ENCODE measurements around the gene TMEM18. TPM values are rescaled to one million over a fixed set of nuclear protein-coding genes. Genes with fewer than 3 reads are reported as not detected.

TMEM18 gene
- total RNA-seq, 1 experiment from 2014 or later, result 49.6 TPM

DNA sequence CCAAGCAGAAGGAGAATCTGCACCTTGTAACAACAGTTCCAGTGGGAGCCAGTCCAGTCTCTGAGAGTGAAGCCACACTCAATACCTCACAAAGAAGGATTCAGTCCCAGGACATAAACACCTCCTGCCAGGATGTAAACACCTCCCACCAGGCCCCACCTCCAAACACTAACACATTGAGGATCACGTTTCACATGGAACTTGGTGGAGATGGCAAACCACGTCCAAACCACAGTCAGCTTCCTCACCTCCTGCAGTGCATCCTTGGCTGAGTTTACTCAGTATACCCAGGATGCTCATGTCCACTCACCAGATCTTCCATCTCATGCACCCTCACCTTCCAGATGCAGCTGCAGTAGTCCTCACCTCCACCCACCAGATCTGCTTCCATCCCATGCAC, 37.8 kb upstream of the TMEM18 start:
- Histone ChIP-seq H3K4me3 (ENCODE audit: low read depth in 2 of 2, low read length in 2 of 2) (no peak overlapping the region), H3K27me3 (ENCODE audit: control insufficient read depth, insufficient read depth, low read length) (no peaks in the 10 kb centered on the region), H3K4me1 (ENCODE audit: control insufficient read depth, insufficient read depth, low read length) (no peaks in the 10 kb centered on the region), H3K27ac (ENCODE audit: low read length) (no peak overlapping the region), H3K36me3 (ENCODE audit: control insufficient read depth, insufficient read depth, low read length) (no peaks in the 10 kb centered on the region), H3K9me3 (ENCODE audit: control insufficient read depth, insufficient read depth, low read depth, low read length) (no peaks in the 10 kb centered on the region)
- TF ChIP-seq, protein P1, sequence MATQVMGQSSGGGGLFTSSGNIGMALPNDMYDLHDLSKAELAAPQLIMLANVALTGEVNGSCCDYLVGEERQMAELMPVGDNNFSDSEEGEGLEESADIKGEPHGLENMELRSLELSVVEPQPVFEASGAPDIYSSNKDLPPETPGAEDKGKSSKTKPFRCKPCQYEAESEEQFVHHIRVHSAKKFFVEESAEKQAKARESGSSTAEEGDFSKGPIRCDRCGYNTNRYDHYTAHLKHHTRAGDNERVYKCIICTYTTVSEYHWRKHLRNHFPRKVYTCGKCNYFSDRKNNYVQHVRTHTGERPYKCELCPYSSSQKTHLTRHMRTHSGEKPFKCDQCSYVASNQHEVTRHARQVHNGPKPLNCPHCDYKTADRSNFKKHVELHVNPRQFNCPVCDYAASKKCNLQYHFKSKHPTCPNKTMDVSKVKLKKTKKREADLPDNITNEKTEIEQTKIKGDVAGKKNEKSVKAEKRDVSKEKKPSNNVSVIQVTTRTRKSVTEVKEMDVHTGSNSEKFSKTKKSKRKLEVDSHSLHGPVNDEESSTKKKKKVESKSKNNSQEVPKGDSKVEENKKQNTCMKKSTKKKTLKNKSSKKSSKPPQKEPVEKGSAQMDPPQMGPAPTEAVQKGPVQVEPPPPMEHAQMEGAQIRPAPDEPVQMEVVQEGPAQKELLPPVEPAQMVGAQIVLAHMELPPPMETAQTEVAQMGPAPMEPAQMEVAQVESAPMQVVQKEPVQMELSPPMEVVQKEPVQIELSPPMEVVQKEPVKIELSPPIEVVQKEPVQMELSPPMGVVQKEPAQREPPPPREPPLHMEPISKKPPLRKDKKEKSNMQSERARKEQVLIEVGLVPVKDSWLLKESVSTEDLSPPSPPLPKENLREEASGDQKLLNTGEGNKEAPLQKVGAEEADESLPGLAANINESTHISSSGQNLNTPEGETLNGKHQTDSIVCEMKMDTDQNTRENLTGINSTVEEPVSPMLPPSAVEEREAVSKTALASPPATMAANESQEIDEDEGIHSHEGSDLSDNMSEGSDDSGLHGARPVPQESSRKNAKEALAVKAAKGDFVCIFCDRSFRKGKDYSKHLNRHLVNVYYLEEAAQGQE (IDR thresholded peaks at IDR 0.05; ENCODE audit: insufficient read depth in 1 of 2, low read depth in 2 of 2, low read length in 1 of 2), result no peak
- no peak for TF ChIP-seq POLR2AphosphoS5 (IDR thresholded peaks at IDR 0.05; ENCODE audit: low read depth, low read length)
- TF ChIP-seq, protein P2, sequence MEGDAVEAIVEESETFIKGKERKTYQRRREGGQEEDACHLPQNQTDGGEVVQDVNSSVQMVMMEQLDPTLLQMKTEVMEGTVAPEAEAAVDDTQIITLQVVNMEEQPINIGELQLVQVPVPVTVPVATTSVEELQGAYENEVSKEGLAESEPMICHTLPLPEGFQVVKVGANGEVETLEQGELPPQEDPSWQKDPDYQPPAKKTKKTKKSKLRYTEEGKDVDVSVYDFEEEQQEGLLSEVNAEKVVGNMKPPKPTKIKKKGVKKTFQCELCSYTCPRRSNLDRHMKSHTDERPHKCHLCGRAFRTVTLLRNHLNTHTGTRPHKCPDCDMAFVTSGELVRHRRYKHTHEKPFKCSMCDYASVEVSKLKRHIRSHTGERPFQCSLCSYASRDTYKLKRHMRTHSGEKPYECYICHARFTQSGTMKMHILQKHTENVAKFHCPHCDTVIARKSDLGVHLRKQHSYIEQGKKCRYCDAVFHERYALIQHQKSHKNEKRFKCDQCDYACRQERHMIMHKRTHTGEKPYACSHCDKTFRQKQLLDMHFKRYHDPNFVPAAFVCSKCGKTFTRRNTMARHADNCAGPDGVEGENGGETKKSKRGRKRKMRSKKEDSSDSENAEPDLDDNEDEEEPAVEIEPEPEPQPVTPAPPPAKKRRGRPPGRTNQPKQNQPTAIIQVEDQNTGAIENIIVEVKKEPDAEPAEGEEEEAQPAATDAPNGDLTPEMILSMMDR (IDR thresholded peaks at IDR 0.05), result no peak
- TF ChIP-seq TCF7L2 (IDR thresholded peaks at IDR 0.05; ENCODE audit: low read depth, low read length), result no peak
- TF ChIP-seq SIN3A (IDR thresholded peaks at IDR 0.05; ENCODE audit: borderline replicate concordance, insufficient read depth, low read depth, low read length), result no peak
- no peak for ATAC-seq
- no peak for DNase-seq (ENCODE audit: low read depth, low spot score)
- POLR2A ChIA-PET, result no interaction called here
- in situ Hi-C loops (cut with HindIII; ENCODE audit: low pct_unique_long_range_greater_than_20kb, low sequenced_read_pairs), result no loop called here
- BruUV-seq (replicated peaks), result no TSS peak
- intact Hi-C loops (cut with micrococcal nuclease; ENCODE audit: unreplicated experiment), result no loop called here
- CTCF ChIA-PET, result interaction anchor here (0.6 to 0.8 kb wide), 2 partner anchors 26 to 109 kb away, joined by 4 to 5 read pairs; no protein-coding TSS in a partner anchor

DNA sequence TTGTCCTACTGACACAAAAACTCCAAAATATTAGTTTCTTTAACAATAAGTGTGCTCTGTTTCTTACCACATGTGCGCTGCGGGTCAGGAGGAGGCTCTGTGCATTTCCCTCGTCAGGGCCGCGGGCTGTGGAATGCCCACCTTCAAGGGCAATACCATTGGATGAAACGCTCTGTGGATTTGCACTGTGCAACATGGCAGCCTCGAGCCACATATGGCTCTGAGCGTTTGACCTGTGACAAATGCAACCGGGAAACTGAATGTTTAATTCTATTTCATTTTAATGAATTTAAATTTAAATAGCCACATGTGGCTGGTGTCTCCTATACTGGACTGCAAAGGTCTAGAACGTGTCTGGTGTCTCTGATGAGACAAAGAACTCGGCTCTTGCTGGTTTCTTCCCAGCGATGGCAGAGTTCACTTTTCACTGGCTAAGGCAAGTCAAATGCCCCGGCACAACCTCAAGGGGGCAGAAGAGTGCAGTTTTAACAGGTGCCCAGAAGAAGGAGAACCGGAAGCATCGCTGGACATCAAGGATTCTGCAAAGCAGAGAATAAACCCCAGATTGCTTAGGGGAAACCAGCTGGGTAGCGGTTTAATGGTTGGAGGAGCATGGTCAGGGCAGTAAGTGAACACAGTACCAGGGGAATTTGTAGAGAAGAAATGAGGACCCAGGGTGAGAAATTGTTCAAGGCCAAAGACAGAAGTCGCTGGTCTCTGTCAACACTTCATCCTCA, 37.0 kb upstream of the TMEM18 start:
- no peak for TF ChIP-seq POLR2AphosphoS5 (IDR thresholded peaks at IDR 0.05; ENCODE audit: low read depth, low read length)
- TF ChIP-seq SIN3A (IDR thresholded peaks at IDR 0.05; ENCODE audit: borderline replicate concordance, insufficient read depth, low read depth, low read length), result no peak
- TF ChIP-seq, protein P1 (IDR thresholded peaks at IDR 0.05; ENCODE audit: insufficient read depth in 1 of 2, low read depth in 2 of 2, low read length in 1 of 2), result no peak
- TF ChIP-seq TCF7L2 (IDR thresholded peaks at IDR 0.05; ENCODE audit: low read depth, low read length), result no peak
- TF ChIP-seq, protein P2 (IDR thresholded peaks at IDR 0.05), result peak; percentile 83
- Histone ChIP-seq H3K27me3 (ENCODE audit: control insufficient read depth, insufficient read depth, low read length) (no peaks in the 10 kb centered on the region), H3K36me3 (ENCODE audit: control insufficient read depth, insufficient read depth, low read length) (no peaks in the 10 kb centered on the region), H3K9me3 (ENCODE audit: control insufficient read depth, insufficient read depth, low read depth, low read length) (no peaks in the 10 kb centered on the region), H3K4me3 (ENCODE audit: low read depth in 2 of 2, low read length in 2 of 2) (no peak overlapping the region), H3K4me1 (ENCODE audit: control insufficient read depth, insufficient read depth, low read length) (no peaks in the 10 kb centered on the region), H3K27ac (ENCODE audit: low read length) (no peak overlapping the region)
- peak; percentile 85 for ATAC-seq
- CTCF ChIA-PET, result no interaction called here
- in situ Hi-C loops (cut with HindIII; ENCODE audit: low pct_unique_long_range_greater_than_20kb, low sequenced_read_pairs), result no loop called here
- intact Hi-C loops (cut with micrococcal nuclease; ENCODE audit: unreplicated experiment), result no loop called here
- DNase-seq (ENCODE audit: low read depth, low spot score), result peak; percentile 52
- BruUV-seq (replicated peaks), result no TSS peak
- POLR2A ChIA-PET, result no interaction called here
